A673 (cell line): ENCODE results near the gene CDK14.

ENCODE experiments used
- CTCF ChIP-seq: fragments of 300-800, 200-600 bp; sonication (generic); conservative IDR thresholded peaks from 2 replicates; pipeline ENCODE4 v1.5.1; 2017; ENCODE audit warnings: low read depth, mild to moderate bottlenecking, antibody characterized with exemption, low read length, moderate library complexity, mixed read lengths
- EZH2 ChIP-seq: fragments of 200-600 bp; sonication (generic); IDR thresholded peaks from 2 replicates; pipeline ENCODE4 v1.6.1; 2017; ENCODE audit warnings: borderline replicate concordance, low read depth, mild to moderate bottlenecking, mixed read lengths, antibody characterized with exemption, low read length; ENCODE audit not compliant: poor library complexity, severe bottlenecking

- TF ChIP-seq CTCF: no peak
- no peak for TF ChIP-seq EZH2
Observed at GRCh38 chr7:91051966-91052365, 455.8 kb downstream of the CDK14 start.
